HEK293 (cell line): ENCODE data around the gene CPT1C.

Experiments used
- CTCF ChIA-PET: fragments of 350-600 bp; formaldehyde crosslinking; extraction: SDS; loops from one replicate; lab custom pipeline; 2021; ENCODE audit warnings: antibody characterized with exemption; lab: Yijun Ruan, JAX
- POLR2A ChIA-PET: fragments of 300-600 bp; formaldehyde crosslinking; extraction: SDS; loops from one replicate; lab custom pipeline; 2020; ENCODE audit warnings: antibody characterized with exemption, inconsistent platforms; lab: Yijun Ruan, JAX
- H3K27ac ChIP-seq: fragments of 200-500 bp; sonication (Bioruptor generic); 2 replicates; pipeline ENCODE4 v1.5.1; 2014; ENCODE audit warnings: low read depth, low read length, control low read depth, inconsistent platforms; ENCODE audit errors: extremely low read depth
- H3K36me3 ChIP-seq, 2 experiments: fragments of 200-500 bp in 1 of 2; sonication (Bioruptor generic) in 1 of 2; 1 replicate in 1 of 2; 2 replicates in 1 of 2; pipeline ENCODE4 v1.5.1; 2014 to 2017; ENCODE audit warnings: inconsistent platforms in 2 of 2, low read length in 2 of 2; ENCODE audit not compliant: control insufficient read depth in 2 of 2, insufficient read depth in 1 of 2
- H3K4me1 ChIP-seq: fragments of 200-500 bp; sonication (Bioruptor generic); 2 replicates; pipeline ENCODE4 v1.5.1; 2014; ENCODE audit warnings: mild to moderate bottlenecking, low read length, inconsistent platforms; ENCODE audit not compliant: control insufficient read depth, insufficient read depth
- H3K4me3 ChIP-seq: 2 replicates; pipeline ENCODE4 v1.5.1; 2011; ENCODE audit warnings: low read depth, mild to moderate bottlenecking, control low read depth, low read length, moderate library complexity
- H3K9me3 ChIP-seq: fragments of 200-500 bp; sonication (Bioruptor generic); 2 replicates; pipeline ENCODE4 v1.5.1; 2014; ENCODE audit warnings: low read depth, low read length, inconsistent platforms; ENCODE audit not compliant: control insufficient read depth, insufficient read depth
- CTCF ChIP-seq: fragments of 450-650 bp; formaldehyde crosslinking; IDR thresholded peaks from 2 replicates; pipeline ENCODE4 v1.5.1; 2016; ENCODE audit warnings: missing biosample characterization, missing genetic modification characterization
- HOXD13 ChIP-seq: sonication (generic); formaldehyde crosslinking; IDR thresholded peaks from 2 replicates; pipeline ENCODE4 v1.8.0; 2022; ENCODE audit warnings: missing genetic modification reagents, borderline replicate concordance
- KLF1 ChIP-seq: fragments of 450-650 bp; formaldehyde crosslinking; IDR thresholded peaks from 2 replicates; pipeline ENCODE4 v1.5.1; 2016; ENCODE audit warnings: missing biosample characterization, missing genetic modification characterization
- RBAK ChIP-seq: fragments of 450-650 bp; formaldehyde crosslinking; IDR thresholded peaks from 2 replicates; pipeline ENCODE4 v1.5.1; 2016; ENCODE audit warnings: missing biosample characterization, missing genetic modification characterization
- SALL2 ChIP-seq: fragments of 450-650 bp; formaldehyde crosslinking; IDR thresholded peaks from 2 replicates; pipeline ENCODE4 v1.5.0; 2017; ENCODE audit warnings: missing biosample characterization, mild to moderate bottlenecking, missing genetic modification characterization, borderline replicate concordance
- SCRT2 ChIP-seq: fragments of 450-650 bp; formaldehyde crosslinking; IDR thresholded peaks from 2 replicates; pipeline ENCODE4 v1.5.1; 2016; ENCODE audit warnings: missing biosample characterization, missing genetic modification characterization
- TCF7L2 ChIP-seq: IDR thresholded peaks from 2 replicates; pipeline ENCODE4 v1.6.1; 2011; ENCODE audit warnings: low read depth, mild to moderate bottlenecking, inconsistent platforms, low read length, moderate library complexity, borderline replicate concordance
- TRIM28 ChIP-seq: IDR thresholded peaks from 2 replicates; pipeline ENCODE4 v1.6.1; 2011; ENCODE audit warnings: low read length, control low read depth, borderline replicate concordance
- ZBTB1 ChIP-seq: fragments of 450-650 bp; formaldehyde crosslinking; IDR thresholded peaks from 2 replicates; pipeline ENCODE4 v1.5.1; 2016; ENCODE audit warnings: missing biosample characterization, missing genetic modification characterization
- ZBTB21 ChIP-seq: fragments of 450-650 bp; formaldehyde crosslinking; IDR thresholded peaks from 2 replicates; pipeline ENCODE4 v1.5.1; 2017; ENCODE audit warnings: missing biosample characterization, missing genetic modification characterization
- ZBTB7A ChIP-seq: fragments of 450-650 bp; formaldehyde crosslinking; IDR thresholded peaks from 2 replicates; pipeline ENCODE4 v1.5.1; 2016; ENCODE audit warnings: low read depth, missing biosample characterization, missing genetic modification characterization
- ZNF121 ChIP-seq: fragments of 450-650 bp; formaldehyde crosslinking; IDR thresholded peaks from 2 replicates; pipeline ENCODE4 v1.5.1; 2016; ENCODE audit warnings: missing biosample characterization, missing genetic modification characterization
- ZNF174 ChIP-seq: fragments of 450-650 bp; formaldehyde crosslinking; IDR thresholded peaks from 2 replicates; pipeline ENCODE4 v1.5.0; 2017; ENCODE audit warnings: missing biosample characterization, mild to moderate bottlenecking, missing genetic modification characterization
- ZNF23 ChIP-seq: fragments of 450-650 bp; formaldehyde crosslinking; IDR thresholded peaks from 2 replicates; pipeline ENCODE4 v1.5.1; 2016; ENCODE audit warnings: missing biosample characterization, missing genetic modification characterization, borderline replicate concordance
- ZNF24 ChIP-seq: fragments of 450-650 bp; formaldehyde crosslinking; IDR thresholded peaks from 2 replicates; pipeline ENCODE4 v1.5.1; 2016; ENCODE audit warnings: missing biosample characterization, missing genetic modification characterization
- ZNF350 ChIP-seq: fragments of 450-650 bp; formaldehyde crosslinking; IDR thresholded peaks from 2 replicates; pipeline ENCODE4 v1.5.0; 2017; ENCODE audit warnings: missing biosample characterization, mild to moderate bottlenecking, missing genetic modification characterization
- ZNF362 ChIP-seq: fragments of 450-650 bp; formaldehyde crosslinking; IDR thresholded peaks from 2 replicates; pipeline ENCODE4 v1.5.1; 2016; ENCODE audit warnings: missing biosample characterization, missing genetic modification characterization
- ZNF366 ChIP-seq: fragments of 450-650 bp; formaldehyde crosslinking; conservative IDR thresholded peaks from 2 replicates; pipeline ENCODE4 v1.5.1; 2016; ENCODE audit warnings: missing biosample characterization, missing genetic modification characterization
- ZNF416 ChIP-seq: fragments of 450-650 bp; formaldehyde crosslinking; IDR thresholded peaks from 2 replicates; pipeline ENCODE4 v1.5.1; 2016; ENCODE audit warnings: missing biosample characterization, missing genetic modification characterization
- ZNF596 ChIP-seq: fragments of 450-650 bp; IDR thresholded peaks from 2 replicates; pipeline ENCODE4 v1.5.0; 2018; ENCODE audit warnings: missing biosample characterization, mild to moderate bottlenecking, missing genetic modification characterization, moderate library complexity
- ZNF626 ChIP-seq: fragments of 450-650 bp; sonication (Bioruptor Pico); formaldehyde crosslinking; IDR thresholded peaks from 2 replicates; pipeline ENCODE4 v1.5.1; 2018; ENCODE audit warnings: missing biosample characterization, missing genetic modification characterization, inconsistent platforms
- ZNF670 ChIP-seq: fragments of 450-650 bp; formaldehyde crosslinking; IDR thresholded peaks from 2 replicates; pipeline ENCODE4 v1.5.1; 2016; ENCODE audit warnings: missing biosample characterization, missing genetic modification characterization, low read depth
- ZNF707 ChIP-seq: fragments of 450-650 bp; formaldehyde crosslinking; IDR thresholded peaks from 2 replicates; pipeline ENCODE4 v1.5.1; 2016; ENCODE audit warnings: missing biosample characterization, missing genetic modification characterization
- ZNF76 ChIP-seq: fragments of 450-650 bp; formaldehyde crosslinking; IDR thresholded peaks from 2 replicates; pipeline ENCODE4; 2016; ENCODE audit warnings: low read depth, missing biosample characterization, missing genetic modification characterization, borderline replicate concordance
- ZNF843 ChIP-seq: fragments of 450-650 bp; formaldehyde crosslinking; IDR thresholded peaks from 2 replicates; pipeline ENCODE4 v1.5.1; 2016; ENCODE audit warnings: missing biosample characterization, missing genetic modification characterization
- ZSCAN18 ChIP-seq: fragments of 450-650 bp; formaldehyde crosslinking; IDR thresholded peaks from 2 replicates; pipeline ENCODE4 v1.5.1; 2016; ENCODE audit warnings: missing biosample characterization, missing genetic modification characterization
- TF ChIP-seq, protein P1 (sequence below): fragments of 450-650 bp; formaldehyde crosslinking; IDR thresholded peaks from 2 replicates; pipeline ENCODE4 v1.5.1; 2016; ENCODE audit warnings: missing biosample characterization, missing genetic modification characterization
- TF ChIP-seq, protein P2 (sequence below): fragments of 450-650 bp; formaldehyde crosslinking; IDR thresholded peaks from 2 replicates; pipeline ENCODE4 v1.5.1; 2016; ENCODE audit warnings: missing biosample characterization, missing genetic modification characterization

CPT1C gene

GRCh38 chr19:49666120-49666444 is 24.8 kb upstream of the CPT1C start:
- POLR2A ChIA-PET, result interaction anchor here (0.6 to 4.9 kb wide), 7 partner anchors 9 to 170 kb away, joined by 3 to 85 read pairs (median 12); partner anchors contain the start of genes NOSIP, PRMT1, RPS11 and RRAS
- Histone ChIP-seq H3K27ac (peak overlapping the region; percentile 81), H3K4me3 (peak overlapping the region; percentile 48), H3K9me3 (no peaks in the 10 kb centered on the region), H3K4me1 (peaks cover 6% of the 10 kb centered on the region), H3K36me3 (peaks cover 21 to 54% of the 10 kb centered on the region in 2 experiments)
- TF ChIP-seq RBAK (tag by site-specific recombination), result no peak
- peak; percentile 28; the same call in 1 of the 2 replicates for TF ChIP-seq ZNF843 (tag by site-specific recombination)
- TF ChIP-seq ZNF76 (tag by site-specific recombination), result 0 out of 2 replicates have a peak, but pooled peaks have one; percentile 38
- CTCF ChIA-PET, result interaction anchor here (0.7 to 3.2 kb wide), 2 partner anchors 10 to 59 kb away, joined by 3 to 27 read pairs; partner anchors contain the start of gene PRMT1

GRCh38 chr19:49667473-49667872 is 23.4 kb upstream of the CPT1C start:
- Histone ChIP-seq H3K27ac (no peak overlapping the region), H3K36me3 (peaks cover 21 to 40% of the 10 kb centered on the region in 2 experiments), H3K9me3 (no peaks in the 10 kb centered on the region), H3K4me1 (peaks cover 13% of the 10 kb centered on the region), H3K4me3 (no peak overlapping the region)
- CTCF ChIA-PET, result interaction anchor here (0.6 to 0.8 kb wide), 3 partner anchors 10 to 79 kb away, joined by 3 to 4 read pairs (median 3); no protein-coding TSS in a partner anchor
- POLR2A ChIA-PET, result interaction anchor here (0.7 to 4.9 kb wide), 4 partner anchors 9 to 87 kb away, joined by 3 to 85 read pairs (median 10); partner anchors contain the start of genes PRMT1, RRAS and SCAF1
- no peak for TF ChIP-seq SALL2
- TF ChIP-seq ZNF596 (tag by site-specific recombination), result no peak
- TF ChIP-seq ZNF626, result no peak
- TF ChIP-seq, protein P1, sequence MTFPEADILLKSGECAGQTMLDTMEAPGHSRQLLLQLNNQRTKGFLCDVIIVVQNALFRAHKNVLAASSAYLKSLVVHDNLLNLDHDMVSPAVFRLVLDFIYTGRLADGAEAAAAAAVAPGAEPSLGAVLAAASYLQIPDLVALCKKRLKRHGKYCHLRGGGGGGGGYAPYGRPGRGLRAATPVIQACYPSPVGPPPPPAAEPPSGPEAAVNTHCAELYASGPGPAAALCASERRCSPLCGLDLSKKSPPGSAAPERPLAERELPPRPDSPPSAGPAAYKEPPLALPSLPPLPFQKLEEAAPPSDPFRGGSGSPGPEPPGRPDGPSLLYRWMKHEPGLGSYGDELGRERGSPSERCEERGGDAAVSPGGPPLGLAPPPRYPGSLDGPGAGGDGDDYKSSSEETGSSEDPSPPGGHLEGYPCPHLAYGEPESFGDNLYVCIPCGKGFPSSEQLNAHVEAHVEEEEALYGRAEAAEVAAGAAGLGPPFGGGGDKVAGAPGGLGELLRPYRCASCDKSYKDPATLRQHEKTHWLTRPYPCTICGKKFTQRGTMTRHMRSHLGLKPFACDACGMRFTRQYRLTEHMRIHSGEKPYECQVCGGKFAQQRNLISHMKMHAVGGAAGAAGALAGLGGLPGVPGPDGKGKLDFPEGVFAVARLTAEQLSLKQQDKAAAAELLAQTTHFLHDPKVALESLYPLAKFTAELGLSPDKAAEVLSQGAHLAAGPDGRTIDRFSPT (tag by site-specific recombination), result no peak
- 0 out of 2 replicates have a peak, but pooled peaks have one; percentile 35 for TF ChIP-seq ZNF366 (tag by site-specific recombination)
- no peak for TF ChIP-seq ZSCAN18 (tag by site-specific recombination)
- TF ChIP-seq ZNF362, result no peak
- TF ChIP-seq CTCF (tag by site-specific recombination), result no peak
- TF ChIP-seq ZNF350 (tag by site-specific recombination), result no peak
- no peak for TF ChIP-seq ZBTB7A (tag by site-specific recombination)
- TF ChIP-seq ZNF121 (tag by site-specific recombination), result no peak
- TF ChIP-seq ZNF23 (tag by site-specific recombination), result peak; percentile 100
- 0 out of 2 replicates have a peak, but pooled peaks have one; percentile 29 for TF ChIP-seq ZBTB21 (tag by site-specific recombination)
- no peak for TF ChIP-seq HOXD13
- TF ChIP-seq ZNF416 (tag by site-specific recombination), result no peak
- TF ChIP-seq ZBTB1, result no peak
- TF ChIP-seq ZNF24, result no peak
- TF ChIP-seq, protein P2, sequence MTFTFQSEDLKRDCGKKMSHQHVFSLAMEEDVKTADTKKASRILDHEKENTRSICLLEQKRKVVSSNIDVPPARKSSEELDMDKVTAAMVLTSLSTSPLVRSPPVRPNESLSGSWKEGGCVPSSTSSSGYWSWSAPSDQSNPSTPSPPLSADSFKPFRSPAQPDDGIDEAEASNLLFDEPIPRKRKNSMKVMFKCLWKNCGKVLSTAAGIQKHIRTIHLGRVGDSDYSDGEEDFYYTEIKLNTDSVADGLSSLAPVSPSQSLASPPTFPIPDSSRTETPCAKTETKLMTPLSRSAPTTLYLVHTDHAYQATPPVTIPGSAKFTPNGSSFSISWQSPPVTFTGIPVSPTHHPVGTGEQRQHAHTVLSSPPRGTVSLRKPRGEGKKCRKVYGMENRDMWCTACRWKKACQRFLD (tag by site-specific recombination), result no peak
- TF ChIP-seq ZNF670 (tag by site-specific recombination), result no peak
- no peak for TF ChIP-seq ZNF707 (tag by site-specific recombination)
- TF ChIP-seq ZNF174, result no peak
- TF ChIP-seq KLF1 (tag by site-specific recombination), result no peak
- TF ChIP-seq TCF7L2, result no peak
- TF ChIP-seq SCRT2 (tag by site-specific recombination), result peak; percentile 49; the same call in 1 of the 2 replicates
- no peak for TF ChIP-seq TRIM28
